MM.1S (cell line): ENCODE results near the gene RANGAP1.

ENCODE experiments used
- EZH2 ChIP-seq: fragments of 300-600 bp; sonication (generic); optimal IDR thresholded peaks from 2 replicates; pipeline ENCODE3; 2017; ENCODE audit warnings: low read depth, mild to moderate bottlenecking, antibody characterized with exemption, low read length, mixed read lengths
- EZH2phosphoT487 ChIP-seq: fragments of 300-600 bp; sonication (generic); IDR thresholded peaks from 2 replicates; pipeline ENCODE4 v1.6.1; 2018; ENCODE audit warnings: antibody characterized with exemption, low read length
- TF ChIP-seq, protein P1 (sequence below): fragments of 300-600 bp; sonication (generic); IDR thresholded peaks from 2 replicates; pipeline ENCODE4 v1.5.1; 2016; ENCODE audit warnings: antibody characterized with exemption, low read length, mixed read lengths

- TF ChIP-seq, protein P1, sequence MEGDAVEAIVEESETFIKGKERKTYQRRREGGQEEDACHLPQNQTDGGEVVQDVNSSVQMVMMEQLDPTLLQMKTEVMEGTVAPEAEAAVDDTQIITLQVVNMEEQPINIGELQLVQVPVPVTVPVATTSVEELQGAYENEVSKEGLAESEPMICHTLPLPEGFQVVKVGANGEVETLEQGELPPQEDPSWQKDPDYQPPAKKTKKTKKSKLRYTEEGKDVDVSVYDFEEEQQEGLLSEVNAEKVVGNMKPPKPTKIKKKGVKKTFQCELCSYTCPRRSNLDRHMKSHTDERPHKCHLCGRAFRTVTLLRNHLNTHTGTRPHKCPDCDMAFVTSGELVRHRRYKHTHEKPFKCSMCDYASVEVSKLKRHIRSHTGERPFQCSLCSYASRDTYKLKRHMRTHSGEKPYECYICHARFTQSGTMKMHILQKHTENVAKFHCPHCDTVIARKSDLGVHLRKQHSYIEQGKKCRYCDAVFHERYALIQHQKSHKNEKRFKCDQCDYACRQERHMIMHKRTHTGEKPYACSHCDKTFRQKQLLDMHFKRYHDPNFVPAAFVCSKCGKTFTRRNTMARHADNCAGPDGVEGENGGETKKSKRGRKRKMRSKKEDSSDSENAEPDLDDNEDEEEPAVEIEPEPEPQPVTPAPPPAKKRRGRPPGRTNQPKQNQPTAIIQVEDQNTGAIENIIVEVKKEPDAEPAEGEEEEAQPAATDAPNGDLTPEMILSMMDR, result no peak
- TF ChIP-seq EZH2 (no peak), EZH2phosphoT487 (no peak)
Observed at GRCh38 chr22:41239443-41240128, 46.4 kb downstream of the RANGAP1 start.
